GM12892 (cell line): ENCODE measurements around the gene CHST8.

ENCODE experiments used
- POLR2A ChIP-seq: IDR thresholded peaks from 2 replicates; pipeline ENCODE4 v1.6.1; 2011; ENCODE audit warnings: low read depth, low read length, control low read depth
- POLR2AphosphoS5 ChIP-seq: IDR thresholded peaks from 2 replicates; pipeline ENCODE4 v1.6.1; 2011; ENCODE audit warnings: low read depth, low read length, control low read depth
- TAF1 ChIP-seq: IDR thresholded peaks from 2 replicates; pipeline ENCODE4 v1.6.1; 2011; ENCODE audit warnings: low read depth, mild to moderate bottlenecking, control low read depth, low read length, borderline replicate concordance

GRCh38 chr19:33676999-33677665, 55.4 kb downstream of the CHST8 start:
- TF ChIP-seq POLR2A, result no peak
- TF ChIP-seq POLR2AphosphoS5, result no peak
- TF ChIP-seq TAF1, result no peak
